ENCODE data around the gene TNFSF18. TPM values are rescaled to one million over a fixed set of nuclear protein-coding genes. Genes with fewer than 3 reads are reported as not detected.
A peak's percentile ranks its signal among the peaks of the same experiment; 100 is the strongest.

The TNFSF18 gene
- total and polyA plus RNA-seq, 4 donors, result 0.04 to 1.2 (median 0.06) TPM; not detected in 1

GRCh38 chr1:173023343-173023742 lies 27.4 kb downstream of the TNFSF18 start:
- Histone ChIP-seq H3K4me3 (no peak overlapping the region), H3K36me3 (ENCODE audit: control insufficient read depth in 4 of 4, insufficient read depth in 4 of 4, low read length in 4 of 4) (no peaks in the 10 kb centered on the region), H3K9me3 (ENCODE audit: control insufficient read depth in 4 of 4, insufficient read depth in 3 of 4, low read length in 3 of 4) (peaks cover 0 to 5% (median 0%) of the 10 kb centered on the region in 4 donors), H3K4me1 (ENCODE audit: control insufficient read depth in 5 of 5, insufficient read depth in 5 of 5, low read length in 5 of 5) (no peaks in the 10 kb centered on the region), H3K27me3 (ENCODE audit: control insufficient read depth in 3 of 3, insufficient read depth in 3 of 3, low read length in 2 of 3) (no peaks in the 10 kb centered on the region), H3K9ac (ENCODE audit: insufficient read depth in 1 of 2, low read length in 2 of 2) (no peak overlapping the region), H3K27ac (ENCODE audit: low read depth in 1 of 2, low read length in 1 of 2) (no peak overlapping the region)
- WGBS, 2 donors, result 89 to 90% methylated on average over 3 of the region's 3 CpGs
- no peak for TF ChIP-seq CTCF (IDR thresholded peaks at IDR 0.05; ENCODE audit: control extremely low read depth, extremely low read depth)
- no peak for DNase-seq
- no peak for ATAC-seq (ENCODE audit: insufficient read depth, low FRiP score)

GRCh38 chr1:173020138-173020750 lies 30.5 kb downstream of the TNFSF18 start:
- WGBS, 2 donors, result 65 to 74% methylated on average over 5 of the region's 5 CpGs
- ATAC-seq (ENCODE audit: insufficient read depth, low FRiP score) (no peak), DNase-seq (peak in 1 of 3 donors; percentile 7)
- Histone ChIP-seq H3K9ac (ENCODE audit: insufficient read depth in 1 of 2, low read length in 2 of 2) (no peak overlapping the region), H3K27ac (ENCODE audit: low read depth in 1 of 2, low read length in 1 of 2) (no peak overlapping the region), H3K4me3 (no peak overlapping the region), H3K36me3 (ENCODE audit: control insufficient read depth in 4 of 4, insufficient read depth in 4 of 4, low read length in 4 of 4) (no peaks in the 10 kb centered on the region), H3K27me3 (ENCODE audit: control insufficient read depth in 3 of 3, insufficient read depth in 3 of 3, low read length in 2 of 3) (no peaks in the 10 kb centered on the region), H3K9me3 (ENCODE audit: control insufficient read depth in 4 of 4, insufficient read depth in 3 of 4, low read length in 3 of 4) (peaks cover 0 to 3% (median 0%) of the 10 kb centered on the region in 4 donors), H3K4me1 (ENCODE audit: control insufficient read depth in 5 of 5, insufficient read depth in 5 of 5, low read length in 5 of 5) (peaks cover 0 to 3% (median 0%) of the 10 kb centered on the region in 5 donors)
- no peak for TF ChIP-seq CTCF (IDR thresholded peaks at IDR 0.05; ENCODE audit: control extremely low read depth, extremely low read depth)

DNA sequence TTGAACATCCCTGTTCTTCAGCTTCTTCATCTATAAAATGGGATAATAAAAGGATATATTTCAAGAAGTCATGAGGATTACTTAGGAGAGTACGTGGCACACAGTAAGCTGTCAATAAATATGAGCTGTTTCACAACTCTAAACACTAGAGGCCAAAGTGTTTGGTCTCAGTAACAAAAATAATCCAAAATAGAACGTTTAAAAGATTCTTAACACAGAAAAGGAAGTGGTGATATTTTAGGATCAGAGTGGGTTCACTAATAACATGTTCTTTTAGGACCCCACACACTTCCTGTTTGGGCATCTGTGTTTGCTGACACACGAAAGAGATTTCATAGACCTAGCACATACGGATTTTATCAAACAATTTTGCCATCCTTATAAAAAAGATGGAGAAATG lies 32.9 kb downstream of the TNFSF18 start:
- TF ChIP-seq CTCF (IDR thresholded peaks at IDR 0.05; ENCODE audit: control extremely low read depth, extremely low read depth), result no peak
- Histone ChIP-seq H3K27ac (ENCODE audit: low read depth in 1 of 2, low read length in 1 of 2) (no peak overlapping the region), H3K27me3 (ENCODE audit: control insufficient read depth in 3 of 3, insufficient read depth in 3 of 3, low read length in 2 of 3) (no peaks in the 10 kb centered on the region), H3K9ac (ENCODE audit: insufficient read depth in 1 of 2, low read length in 2 of 2) (no peak overlapping the region), H3K9me3 (ENCODE audit: control insufficient read depth in 4 of 4, insufficient read depth in 3 of 4, low read length in 3 of 4) (no peaks in the 10 kb centered on the region), H3K4me3 (no peak overlapping the region), H3K4me1 (ENCODE audit: control insufficient read depth in 5 of 5, insufficient read depth in 5 of 5, low read length in 5 of 5) (peaks cover 0 to 3% (median 0%) of the 10 kb centered on the region in 5 donors), H3K36me3 (ENCODE audit: control insufficient read depth in 4 of 4, insufficient read depth in 4 of 4, low read length in 4 of 4) (no peaks in the 10 kb centered on the region)
- WGBS, 2 donors, result 10 to 18% methylated on average over 4 of the region's 4 CpGs
- peak in 2 of 3 donors; percentile 13 to 22 for DNase-seq
- ATAC-seq (ENCODE audit: insufficient read depth, low FRiP score), result no peak

DNA sequence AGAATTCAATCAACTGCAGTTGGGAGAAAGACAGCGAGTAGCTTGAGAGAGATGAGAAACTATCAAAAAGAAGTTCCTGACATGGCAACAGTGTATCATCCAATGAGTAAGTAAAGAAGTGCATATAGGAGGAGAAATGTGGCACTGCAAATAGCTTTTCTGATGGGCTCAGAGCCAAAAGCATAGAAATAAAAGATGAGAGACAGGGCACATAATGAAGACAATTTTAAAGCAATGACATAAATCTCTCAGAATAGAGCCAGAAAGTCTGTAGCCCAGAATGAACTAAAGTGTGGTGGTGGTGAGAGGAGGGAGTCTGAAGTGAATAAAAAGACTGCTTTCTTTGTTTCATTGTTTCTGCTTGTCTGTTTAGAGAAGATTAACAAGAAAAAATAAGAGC lies 34.3 kb downstream of the TNFSF18 start:
- WGBS, 2 donors, result 99 to 100% methylated on average over 1 of the region's 1 CpG
- Histone ChIP-seq H3K9me3 (ENCODE audit: control insufficient read depth in 4 of 4, insufficient read depth in 3 of 4, low read length in 3 of 4) (no peaks in the 10 kb centered on the region), H3K4me1 (ENCODE audit: control insufficient read depth in 5 of 5, insufficient read depth in 5 of 5, low read length in 5 of 5) (peaks cover 0 to 3% (median 0%) of the 10 kb centered on the region in 5 donors), H3K9ac (ENCODE audit: insufficient read depth in 1 of 2, low read length in 2 of 2) (no peak overlapping the region), H3K36me3 (ENCODE audit: control insufficient read depth in 4 of 4, insufficient read depth in 4 of 4, low read length in 4 of 4) (no peaks in the 10 kb centered on the region), H3K27me3 (ENCODE audit: control insufficient read depth in 3 of 3, insufficient read depth in 3 of 3, low read length in 2 of 3) (no peaks in the 10 kb centered on the region), H3K27ac (ENCODE audit: low read depth in 1 of 2, low read length in 1 of 2) (no peak overlapping the region), H3K4me3 (no peak overlapping the region)
- TF ChIP-seq CTCF (IDR thresholded peaks at IDR 0.05; ENCODE audit: control extremely low read depth, extremely low read depth), result no peak
- ATAC-seq (ENCODE audit: insufficient read depth, low FRiP score) (no peak), DNase-seq (no peak)
